Body of pancreas (tissue), 4 donors: Measurements from ENCODE around the gene POGK.

Experiments
- CTCF ChIP-seq, 7 experiments: fragments of 450-650 bp in 4 of 7; fragments of 200-600 bp in 3 of 7; sonication (generic) in 3 of 7; IDR thresholded peaks; one replicate each; pipeline ENCODE4 v1.5.1; 2016 to 2019; ENCODE audit warnings: antibody characterized with exemption in 7 of 7
- POLR2A ChIP-seq, 3 donors: fragments of 450-650 bp; IDR thresholded peaks; one replicate each; pipeline ENCODE4 v1.6.1; 2016; ENCODE audit warnings: antibody characterized with exemption in 3 of 3, mild to moderate bottlenecking in 2 of 3

- peak in 3 of 7 experiments; percentile 5 to 17 (median 5) for TF ChIP-seq CTCF (IDR thresholded peaks at IDR 0.05)
- TF ChIP-seq POLR2A (IDR thresholded peaks at IDR 0.05): peak; percentile 82 to 87 (median 82)
Measured at GRCh38 chr1:166838766-166839599, at the start of gene POGK.
